Measurements from ENCODE around the gene HLA-DPB1.

DNA sequence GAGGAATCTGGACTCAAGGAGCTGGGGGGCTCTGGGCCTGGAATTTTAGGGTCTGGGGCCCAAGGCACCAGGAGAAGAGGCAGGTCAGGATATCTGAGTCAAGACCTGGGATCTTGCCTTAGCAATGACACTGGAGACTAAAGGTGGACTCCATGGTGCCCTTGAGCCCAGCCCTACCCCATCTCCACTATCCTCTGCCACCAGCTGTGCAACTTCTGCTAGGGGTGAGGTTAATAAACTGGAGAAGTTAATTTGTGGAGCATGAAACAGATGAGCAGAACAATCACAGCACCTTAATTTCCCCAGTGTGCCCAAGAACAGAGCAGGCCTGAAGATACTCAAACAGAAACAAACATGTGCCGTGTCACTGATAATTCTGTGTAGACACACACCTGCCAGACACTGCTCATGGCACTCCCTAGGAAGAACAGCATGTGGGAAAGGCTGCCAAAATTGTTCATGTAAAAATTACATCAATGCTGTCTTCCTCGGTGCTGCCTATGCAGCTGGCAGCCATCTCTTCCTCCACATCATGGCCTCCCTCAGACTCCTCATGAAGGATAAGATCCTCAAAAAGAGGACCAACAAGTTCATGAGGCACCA lies 3.2 kb downstream of the HLA-DPB1 start:
- TF ChIP-seq POLR2A (IDR thresholded peaks at IDR 0.05) = no peak
- TF ChIP-seq CTCF (IDR thresholded peaks at IDR 0.05) = no peak
- no peak for TF ChIP-seq EP300 (IDR thresholded peaks at IDR 0.05; ENCODE audit: low read depth)
